Natural killer cell (primary cell): ENCODE data around the gene GJC2. TPM values are rescaled to one million over a fixed set of nuclear protein-coding genes. Genes with fewer than 3 reads are reported as not detected.

ENCODE experiments used
- ATAC-seq, 3 donors: fragments of 150-1000 bp in 2 of 3; fragments of 200-7000 bp in 1 of 3; cut with Tn5 transposase; 1 replicate in 1 of 3; 2 replicates in 2 of 3; pipeline ENCODE4 v1.10.0; 2021; ENCODE audit warnings: mild to moderate bottlenecking in 2 of 3, moderate library complexity in 2 of 3
- DNase-seq, 2 donors: peaks; one replicate each; pipeline versions ENCODE4 v3.0.0 to v3.0.0-alpha.2; 2013 to 2021; ENCODE audit warnings: mixed read lengths in 1 of 2
- H3K27ac ChIP-seq: one replicate; pipeline ENCODE4 v1.5.1; 2013; ENCODE audit warnings: mild to moderate bottlenecking, low read length
- H3K27me3 ChIP-seq: one replicate; pipeline ENCODE4 v1.6.1; 2013; ENCODE audit warnings: low read length; ENCODE audit not compliant: control insufficient read depth, insufficient read depth
- H3K36me3 ChIP-seq: one replicate; pipeline ENCODE4 v1.6.1; 2013; ENCODE audit warnings: low read length; ENCODE audit not compliant: control insufficient read depth, insufficient read depth
- H3K4me1 ChIP-seq: one replicate; pipeline ENCODE4 v1.6.1; 2013; ENCODE audit warnings: low read length; ENCODE audit not compliant: control insufficient read depth, insufficient read depth
- H3K4me3 ChIP-seq: one replicate; pipeline ENCODE4 v1.5.1; 2013; ENCODE audit warnings: low read length
- H3K9me3 ChIP-seq: one replicate; pipeline ENCODE4 v1.6.1; 2013; ENCODE audit warnings: low read length; ENCODE audit not compliant: control insufficient read depth, insufficient read depth
- H3K27ac Mint-ChIP-seq, 2 donors: one replicate each; pipeline ENCODE4 v1.8.0; 2022; ENCODE audit warnings: mild to moderate bottlenecking in 2 of 2, mixed read lengths in 2 of 2, moderate library complexity in 1 of 2
- H3K27me3 Mint-ChIP-seq, 2 donors: one replicate each; pipeline ENCODE4 v1.8.0; 2022; ENCODE audit warnings: low read depth in 2 of 2, mixed read lengths in 2 of 2
- H3K36me3 Mint-ChIP-seq: one replicate; pipeline ENCODE4 v1.8.0; 2022; ENCODE audit warnings: mixed read lengths
- H3K4me1 Mint-ChIP-seq, 2 donors: one replicate each; pipeline ENCODE4 v1.8.0; 2022; ENCODE audit warnings: mixed read lengths in 2 of 2
- H3K4me3 Mint-ChIP-seq: one replicate; pipeline ENCODE4 v1.8.0; 2022; ENCODE audit warnings: mild to moderate bottlenecking, moderate library complexity, mixed read lengths
- H3K9me3 Mint-ChIP-seq, 2 donors: one replicate each; pipeline ENCODE4 v1.8.0; 2022; ENCODE audit warnings: mixed read lengths in 2 of 2
- CTCF ChIP-seq: fragments of 200-600 bp; IDR thresholded peaks from one replicate; pipeline ENCODE4 v1.8.0; 2022; ENCODE audit warnings: antibody characterized with exemption
- WGBS: methylation state at CpG from one replicate; pipeline ENCODE4 v1.1.7; 2013; ENCODE audit warnings: missing lambda C conversion rate; ENCODE audit not compliant: insufficient coverage; 5-methylcytosine and 5-hydroxymethylcytosine counted together
- intact Hi-C: fragments of 100-400 bp; cut with micrococcal nuclease; formaldehyde crosslinking; loops from one replicate; pipeline ENCODE4 v1.14.2; 2022
- total RNA-seq, 4 donors: library from RNA; stranded (reverse); fragments of 120-200 nt in 1 of 4; gene quantifications; one replicate each; pipeline versions ENCODE4 v1.2.3 to v1.2.4, GENCODE V29; 2013 to 2022

Gene GJC2
- total RNA-seq, 3 donors from 2014 or later (not counting 1 experiment from before 2014, with no cell fraction given): 1.0 to 2.2 (median 1.7) TPM

- Histone ChIP-seq H3K36me3 (peaks cover 2% of the 10 kb centered on the region), H3K9me3 (peaks cover 2% of the 10 kb centered on the region), H3K4me3 (no peak overlapping the region), H3K27ac (no peak overlapping the region), H3K27me3 (no peaks in the 10 kb centered on the region), H3K4me1 (peaks cover 13% of the 10 kb centered on the region)
- Mint-ChIP-seq H3K9me3 (no peaks in the 10 kb centered on the region), H3K27ac (no peak overlapping the region), H3K27me3 (no peaks in the 10 kb centered on the region), H3K4me1 (peaks cover 20 to 26% of the 10 kb centered on the region in 2 donors), H3K4me3 (no peak overlapping the region), H3K36me3 (no peaks in the 10 kb centered on the region)
- ATAC-seq (peak; percentile 52 to 77 (median 72)), DNase-seq (peak; percentile 59 to 72)
- intact Hi-C loops: no loop called here
- no peak for TF ChIP-seq CTCF
- 95% methylated on average over 52 of the region's 52 CpGs for WGBS
Measured at GRCh38 chr1:228174482-228175315, 25.0 kb downstream of the GJC2 start.

DNA sequence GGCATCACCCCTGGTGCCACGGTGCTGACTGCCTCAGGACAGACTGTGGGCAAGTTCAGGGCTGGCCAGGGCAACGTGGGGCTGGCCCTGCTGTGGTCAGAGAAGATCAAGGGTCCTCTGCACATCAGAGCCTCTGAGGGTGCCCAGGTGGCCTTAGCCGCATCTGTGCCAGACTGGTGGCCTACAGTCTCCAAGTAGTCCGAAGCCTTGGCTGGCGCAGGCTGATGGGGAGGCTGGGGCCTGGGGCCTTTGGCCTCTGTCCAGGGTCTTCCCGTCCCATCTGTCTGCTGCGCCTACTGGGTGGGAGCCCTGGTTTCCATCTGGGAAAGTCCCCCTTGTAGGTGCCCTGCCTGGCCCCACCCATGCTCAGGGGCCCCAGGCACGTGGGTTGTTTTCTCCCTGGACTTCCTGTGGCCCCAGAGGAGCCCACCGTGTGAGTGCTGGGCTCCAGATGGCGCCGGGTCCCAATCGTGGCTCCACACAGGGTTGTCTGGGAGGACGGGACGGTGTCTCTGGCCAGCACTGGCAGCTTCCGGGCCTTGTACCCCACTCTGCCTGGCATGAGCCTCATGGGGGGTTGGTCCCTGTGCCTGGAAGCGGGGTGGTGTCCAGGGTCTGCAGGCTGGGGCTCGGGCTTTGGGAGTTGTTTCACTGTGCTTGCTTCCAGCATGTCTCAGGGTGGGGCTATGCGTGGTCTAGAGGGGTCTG is 25.7 kb downstream of the GJC2 start:
- intact Hi-C loops: no loop called here
- H3K4me3 Mint-ChIP-seq: no peak overlapping the region
- H3K4me3 ChIP-seq: no peak overlapping the region
- DNase-seq (no peak), ATAC-seq (no peak)
- H3K27ac Mint-ChIP-seq: no peak overlapping the region
- H3K4me1 Mint-ChIP-seq: peaks cover 20 to 26% of the 10 kb centered on the region in 2 donors
- peaks cover 13% of the 10 kb centered on the region for H3K4me1 ChIP-seq
- H3K36me3 Mint-ChIP-seq: no peaks in the 10 kb centered on the region
- no peak for TF ChIP-seq CTCF
- no peaks in the 10 kb centered on the region for H3K27me3 Mint-ChIP-seq
- 90% methylated on average over 18 of the region's 18 CpGs for WGBS
- H3K9me3 Mint-ChIP-seq: no peaks in the 10 kb centered on the region
- H3K27me3 ChIP-seq: no peaks in the 10 kb centered on the region
- H3K9me3 ChIP-seq: peaks cover 2% of the 10 kb centered on the region
- peaks cover 2% of the 10 kb centered on the region for H3K36me3 ChIP-seq
- no peak overlapping the region for H3K27ac ChIP-seq

DNA sequence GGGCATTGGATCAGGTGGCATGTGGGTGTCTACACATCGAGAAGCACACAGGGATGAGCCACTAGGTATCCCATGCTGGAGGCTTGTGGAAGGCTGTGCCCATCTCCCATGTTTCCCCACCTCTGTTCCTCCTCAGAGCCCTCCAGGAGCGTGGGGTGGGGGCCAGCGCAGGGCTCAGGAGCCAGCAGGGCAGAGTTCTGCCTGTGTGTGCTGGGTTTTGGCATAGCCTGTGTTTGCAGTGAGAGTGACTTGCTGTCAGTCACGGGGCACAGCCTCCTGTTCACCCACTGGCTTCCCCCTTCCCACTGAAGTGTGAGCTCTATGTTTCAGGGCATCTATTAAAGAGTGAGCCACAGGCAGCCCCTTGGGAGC is 26.3 kb downstream of the GJC2 start:
- DNase-seq (no peak), ATAC-seq (no peak)
- no peak overlapping the region for H3K4me3 ChIP-seq
- Mint-ChIP-seq H3K27me3 (no peaks in the 10 kb centered on the region), H3K27ac (no peak overlapping the region), H3K36me3 (no peaks in the 10 kb centered on the region), H3K4me1 (peaks cover 20 to 26% of the 10 kb centered on the region in 2 donors), H3K4me3 (no peak overlapping the region), H3K9me3 (no peaks in the 10 kb centered on the region)
- TF ChIP-seq CTCF: no peak
- peaks cover 2% of the 10 kb centered on the region for H3K36me3 ChIP-seq
- H3K4me1 ChIP-seq: peaks cover 13% of the 10 kb centered on the region
- WGBS: 100% methylated on average over 3 of the region's 4 CpGs
- H3K9me3 ChIP-seq: peaks cover 2% of the 10 kb centered on the region
- intact Hi-C loops: no loop called here
- no peaks in the 10 kb centered on the region for H3K27me3 ChIP-seq
- H3K27ac ChIP-seq: no peak overlapping the region
